Measurements from ENCODE around the gene CHST9. TPM values are rescaled to one million over a fixed set of nuclear protein-coding genes. Genes with fewer than 3 reads are reported as not detected.

The CHST9 gene
- polyA plus RNA-seq, 1 donor, result 11.1 TPM

DNA sequence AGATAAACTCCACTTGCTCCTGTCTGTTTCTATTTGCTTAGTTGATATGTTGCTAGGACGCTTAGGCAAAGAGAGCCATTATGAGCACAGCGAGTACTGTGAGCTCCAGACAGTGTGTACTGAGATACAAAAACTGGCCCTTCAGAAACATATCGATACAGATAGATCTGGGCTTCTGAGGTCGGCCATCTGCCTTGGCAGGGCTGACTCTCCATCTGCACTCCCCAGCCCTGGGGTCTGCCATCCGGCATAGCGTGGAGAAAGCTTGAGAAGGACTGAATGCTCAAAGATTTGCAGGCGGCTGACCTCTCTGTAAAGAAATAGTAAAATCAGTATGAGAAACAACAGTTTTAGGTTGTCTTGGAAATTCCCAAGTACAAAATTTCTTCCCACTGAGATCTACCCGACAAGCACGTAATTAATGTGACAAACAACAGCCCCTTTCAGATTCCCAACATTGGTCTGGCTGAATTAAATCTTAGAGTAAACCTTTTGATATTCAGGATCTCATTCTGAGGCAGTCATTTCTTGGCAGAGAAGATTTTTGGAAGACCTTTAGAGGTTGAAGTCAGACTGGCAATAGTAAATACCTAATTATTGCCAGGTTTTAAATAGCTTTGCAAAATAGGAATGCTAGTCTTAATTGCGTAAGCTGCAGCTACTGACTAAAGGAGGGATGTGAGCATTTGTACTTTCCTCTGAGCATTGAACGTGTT lies 127.4 kb downstream of the CHST9 start:
- WGBS (ENCODE audit: insufficient coverage, low lambda C conversion rate), result 75% methylated on average over 1 of the region's 11 CpGs
- no peaks in the 10 kb centered on the region for H3K4me1 ChIP-seq (ENCODE audit: control insufficient read depth, insufficient read depth, low read length)
- H3K27me3 ChIP-seq (ENCODE audit: control insufficient read depth, insufficient read depth, low read length), result no peaks in the 10 kb centered on the region
- DNase-seq, result peak; percentile 7 to 45
- H3K36me3 ChIP-seq (ENCODE audit: control insufficient read depth, insufficient read depth, low read length), result no peaks in the 10 kb centered on the region
- no peak overlapping the region for H3K27ac ChIP-seq (ENCODE audit: low read length)
- no peaks in the 10 kb centered on the region for H3K9me3 ChIP-seq (ENCODE audit: control insufficient read depth, low read depth, low read length)
- no peak overlapping the region for H3K4me3 ChIP-seq (ENCODE audit: low read length)

DNA sequence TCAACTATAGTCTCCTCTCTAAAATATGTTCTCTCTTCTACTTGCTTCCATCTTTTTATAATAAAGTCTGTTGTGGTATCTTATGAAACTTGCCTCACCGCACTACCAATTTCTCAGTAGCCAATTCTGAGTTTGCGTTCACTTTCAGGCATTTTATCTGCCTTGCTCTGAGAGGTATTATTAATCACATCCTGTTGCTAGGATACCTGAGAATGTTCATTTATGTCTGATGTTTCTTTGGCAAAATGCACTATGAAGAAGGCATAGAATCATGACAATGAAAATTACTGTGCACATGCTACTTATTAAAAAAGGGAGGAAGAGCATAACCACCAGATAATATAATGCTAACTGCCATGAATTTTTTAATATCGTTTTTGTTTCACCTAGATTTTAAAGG lies 130.2 kb downstream of the CHST9 start:
- 88% methylated on average over 1 of the region's 3 CpGs for WGBS (ENCODE audit: insufficient coverage, low lambda C conversion rate)
- DNase-seq, result no peak
- H3K27ac ChIP-seq (ENCODE audit: low read length), result no peak overlapping the region

DNA sequence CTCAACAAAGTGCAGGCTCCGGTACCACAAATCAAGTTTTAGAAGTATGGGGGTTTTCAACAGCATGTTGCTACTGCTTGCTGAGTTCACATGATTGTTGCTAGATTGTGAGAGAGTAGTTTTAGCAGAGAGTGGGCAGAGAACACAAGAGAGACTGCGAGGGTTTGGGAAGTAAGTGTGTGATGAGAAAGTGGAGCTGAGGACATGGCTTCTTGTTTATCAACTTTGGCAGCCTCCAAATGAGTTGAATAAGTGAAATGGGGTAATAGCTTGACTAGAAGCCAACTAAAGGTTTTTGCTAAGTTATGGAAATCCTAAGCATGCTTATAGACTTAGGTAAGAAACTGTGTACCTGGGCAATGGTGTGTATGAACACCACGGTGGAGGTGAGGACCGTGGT lies 135.1 kb downstream of the CHST9 start:
- no peak overlapping the region for H3K27ac ChIP-seq (ENCODE audit: low read length)
- H3K9me3 ChIP-seq (ENCODE audit: control insufficient read depth, low read depth, low read length), result no peaks in the 10 kb centered on the region
- H3K27me3 ChIP-seq (ENCODE audit: control insufficient read depth, insufficient read depth, low read length), result no peaks in the 10 kb centered on the region
- no CpG with 5 or more reads among the region's 4 CpGs for WGBS (ENCODE audit: insufficient coverage, low lambda C conversion rate)
- DNase-seq, result no peak
- no peaks in the 10 kb centered on the region for H3K36me3 ChIP-seq (ENCODE audit: control insufficient read depth, insufficient read depth, low read length)
- H3K4me3 ChIP-seq (ENCODE audit: low read length), result no peak overlapping the region
- no peaks in the 10 kb centered on the region for H3K4me1 ChIP-seq (ENCODE audit: control insufficient read depth, insufficient read depth, low read length)

More for the DNA sequence above, 130.2 kb downstream of the CHST9 start:
- no peaks in the 10 kb centered on the region for H3K9me3 ChIP-seq (ENCODE audit: control insufficient read depth, low read depth, low read length)
- no peak overlapping the region for H3K4me3 ChIP-seq (ENCODE audit: low read length)
- H3K36me3 ChIP-seq (ENCODE audit: control insufficient read depth, insufficient read depth, low read length), result no peaks in the 10 kb centered on the region
- no peaks in the 10 kb centered on the region for H3K4me1 ChIP-seq (ENCODE audit: control insufficient read depth, insufficient read depth, low read length)
- H3K27me3 ChIP-seq (ENCODE audit: control insufficient read depth, insufficient read depth, low read length), result no peaks in the 10 kb centered on the region

GRCh38 chr18:27045342-27045741 lies 139.8 kb downstream of the CHST9 start:
- no peak for DNase-seq
- Histone ChIP-seq H3K27ac (ENCODE audit: low read length) (no peak overlapping the region), H3K9me3 (ENCODE audit: control insufficient read depth, low read depth, low read length) (no peaks in the 10 kb centered on the region), H3K36me3 (ENCODE audit: control insufficient read depth, insufficient read depth, low read length) (no peaks in the 10 kb centered on the region), H3K27me3 (ENCODE audit: control insufficient read depth, insufficient read depth, low read length) (no peaks in the 10 kb centered on the region), H3K4me1 (ENCODE audit: control insufficient read depth, insufficient read depth, low read length) (no peaks in the 10 kb centered on the region), H3K4me3 (ENCODE audit: low read length) (no peak overlapping the region)
- WGBS (ENCODE audit: insufficient coverage, low lambda C conversion rate), result 100% methylated on average over 2 of the region's 3 CpGs

- H3K36me3 ChIP-seq (ENCODE audit: control insufficient read depth, insufficient read depth, low read length), result no peaks in the 10 kb centered on the region
- no peaks in the 10 kb centered on the region for H3K4me1 ChIP-seq (ENCODE audit: control insufficient read depth, insufficient read depth, low read length)
- H3K9me3 ChIP-seq (ENCODE audit: control insufficient read depth, low read depth, low read length), result no peaks in the 10 kb centered on the region
- no peak overlapping the region for H3K4me3 ChIP-seq (ENCODE audit: low read length)
- no peak overlapping the region for H3K27ac ChIP-seq (ENCODE audit: low read length)
- H3K27me3 ChIP-seq (ENCODE audit: control insufficient read depth, insufficient read depth, low read length), result no peaks in the 10 kb centered on the region
- no peak for DNase-seq
Measured at GRCh38 chr18:27042177-27042576, 142.9 kb downstream of the CHST9 start.

DNA sequence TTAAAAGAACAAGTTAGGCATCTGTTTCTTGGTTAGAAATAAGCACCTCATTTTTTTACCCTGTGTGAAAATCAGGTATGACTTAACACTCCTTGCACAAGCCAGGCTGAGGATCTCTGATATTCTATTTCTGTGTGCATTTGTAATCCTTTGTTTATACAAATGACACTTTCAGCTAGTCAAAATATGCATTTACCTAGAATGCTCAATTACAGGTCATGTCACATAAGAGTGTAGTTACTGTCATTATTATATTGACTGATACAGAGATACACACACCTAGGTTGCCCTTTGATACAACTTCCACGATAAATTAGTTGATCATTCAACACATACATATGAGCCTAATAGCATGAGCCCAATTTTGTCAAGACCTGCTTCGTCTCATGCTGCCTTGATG lies 144.3 kb downstream of the CHST9 start:
- Histone ChIP-seq H3K27me3 (ENCODE audit: control insufficient read depth, insufficient read depth, low read length) (no peaks in the 10 kb centered on the region), H3K36me3 (ENCODE audit: control insufficient read depth, insufficient read depth, low read length) (no peaks in the 10 kb centered on the region), H3K4me3 (ENCODE audit: low read length) (no peak overlapping the region), H3K4me1 (ENCODE audit: control insufficient read depth, insufficient read depth, low read length) (no peaks in the 10 kb centered on the region), H3K9me3 (ENCODE audit: control insufficient read depth, low read depth, low read length) (no peaks in the 10 kb centered on the region), H3K27ac (ENCODE audit: low read length) (no peak overlapping the region)
- WGBS (ENCODE audit: insufficient coverage, low lambda C conversion rate), result 20% methylated on average over 1 of the region's 2 CpGs
- no peak for DNase-seq

GRCh38 chr18:27033722-27034121 lies 151.4 kb downstream of the CHST9 start:
- Histone ChIP-seq H3K4me1 (ENCODE audit: control insufficient read depth, insufficient read depth, low read length) (no peaks in the 10 kb centered on the region), H3K27ac (ENCODE audit: low read length) (no peak overlapping the region), H3K4me3 (ENCODE audit: low read length) (no peak overlapping the region), H3K9me3 (ENCODE audit: control insufficient read depth, low read depth, low read length) (no peaks in the 10 kb centered on the region), H3K36me3 (ENCODE audit: control insufficient read depth, insufficient read depth, low read length) (no peaks in the 10 kb centered on the region), H3K27me3 (ENCODE audit: control insufficient read depth, insufficient read depth, low read length) (no peaks in the 10 kb centered on the region)
- DNase-seq, result no peak
- WGBS (ENCODE audit: insufficient coverage, low lambda C conversion rate), result 93% methylated on average over 3 of the region's 5 CpGs

DNA sequence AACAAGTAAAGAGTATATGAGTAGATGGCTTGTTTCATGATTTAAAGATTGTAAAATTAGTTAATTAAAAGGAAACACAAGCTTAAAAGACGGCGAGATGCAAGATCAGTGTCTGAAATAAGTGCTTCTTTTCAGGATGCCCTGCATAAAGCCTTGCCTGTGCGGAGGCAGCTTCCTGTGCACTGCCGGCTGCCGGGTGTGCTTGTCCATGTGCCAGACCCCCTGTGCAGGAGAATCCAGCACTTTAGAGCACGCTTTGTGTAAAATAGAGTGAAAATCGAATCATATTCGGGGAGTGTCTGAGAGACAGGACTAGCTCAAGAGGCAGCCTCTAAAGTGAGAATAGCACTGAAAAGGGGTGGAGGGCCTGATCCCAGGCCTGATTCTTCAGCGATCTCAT lies 154.7 kb downstream of the CHST9 start:
- H3K27ac ChIP-seq (ENCODE audit: low read length), result no peak overlapping the region
- H3K4me1 ChIP-seq (ENCODE audit: control insufficient read depth, insufficient read depth, low read length), result no peaks in the 10 kb centered on the region
- H3K36me3 ChIP-seq (ENCODE audit: control insufficient read depth, insufficient read depth, low read length), result no peaks in the 10 kb centered on the region
- WGBS (ENCODE audit: insufficient coverage, low lambda C conversion rate), result no CpG with 5 or more reads among the region's 9 CpGs
- no peak overlapping the region for H3K4me3 ChIP-seq (ENCODE audit: low read length)
- no peaks in the 10 kb centered on the region for H3K9me3 ChIP-seq (ENCODE audit: control insufficient read depth, low read depth, low read length)
- no peak for DNase-seq
- H3K27me3 ChIP-seq (ENCODE audit: control insufficient read depth, insufficient read depth, low read length), result no peaks in the 10 kb centered on the region

- Histone ChIP-seq H3K36me3 (ENCODE audit: control insufficient read depth, insufficient read depth, low read length) (no peaks in the 10 kb centered on the region), H3K4me3 (ENCODE audit: low read length) (no peak overlapping the region), H3K9me3 (ENCODE audit: control insufficient read depth, low read depth, low read length) (no peaks in the 10 kb centered on the region), H3K27me3 (ENCODE audit: control insufficient read depth, insufficient read depth, low read length) (no peaks in the 10 kb centered on the region), H3K27ac (ENCODE audit: low read length) (no peak overlapping the region), H3K4me1 (ENCODE audit: control insufficient read depth, insufficient read depth, low read length) (no peaks in the 10 kb centered on the region)
- DNase-seq, result no peak
- 75% methylated on average over 3 of the region's 3 CpGs for WGBS (ENCODE audit: insufficient coverage, low lambda C conversion rate)
Measured at GRCh38 chr18:27022477-27022876, 162.6 kb downstream of the CHST9 start.

- 86% methylated on average over 1 of the region's 2 CpGs for WGBS (ENCODE audit: insufficient coverage, low lambda C conversion rate)
- no peaks in the 10 kb centered on the region for H3K36me3 ChIP-seq (ENCODE audit: control insufficient read depth, insufficient read depth, low read length)
- DNase-seq, result no peak
- H3K4me3 ChIP-seq (ENCODE audit: low read length), result no peak overlapping the region
- no peaks in the 10 kb centered on the region for H3K27me3 ChIP-seq (ENCODE audit: control insufficient read depth, insufficient read depth, low read length)
- no peaks in the 10 kb centered on the region for H3K4me1 ChIP-seq (ENCODE audit: control insufficient read depth, insufficient read depth, low read length)
- H3K9me3 ChIP-seq (ENCODE audit: control insufficient read depth, low read depth, low read length), result no peaks in the 10 kb centered on the region
- H3K27ac ChIP-seq (ENCODE audit: low read length), result no peak overlapping the region
Measured at GRCh38 chr18:27017901-27018500, 167.1 kb downstream of the CHST9 start.

- no peak overlapping the region for H3K27ac ChIP-seq (ENCODE audit: low read length)
- no peak overlapping the region for H3K4me3 ChIP-seq (ENCODE audit: low read length)
- WGBS (ENCODE audit: insufficient coverage, low lambda C conversion rate), result no CpG with 5 or more reads among the region's 1 CpG
- H3K4me1 ChIP-seq (ENCODE audit: control insufficient read depth, insufficient read depth, low read length), result no peaks in the 10 kb centered on the region
- no peaks in the 10 kb centered on the region for H3K36me3 ChIP-seq (ENCODE audit: control insufficient read depth, insufficient read depth, low read length)
- H3K9me3 ChIP-seq (ENCODE audit: control insufficient read depth, low read depth, low read length), result no peaks in the 10 kb centered on the region
- DNase-seq, result no peak
- H3K27me3 ChIP-seq (ENCODE audit: control insufficient read depth, insufficient read depth, low read length), result no peaks in the 10 kb centered on the region
Measured at GRCh38 chr18:27014841-27015240, 170.3 kb downstream of the CHST9 start.
